NCI-H187 (cell line): ENCODE data around the gene PDZRN4.

Experiments used
- DNase-seq, 2 experiments: peaks; one replicate each; lab custom pipeline; 2025; lab: John Stamatoyannopoulos, UW

Gene PDZRN4

GRCh38 chr12:41362510-41362909 lies 174.4 kb downstream of the PDZRN4 start:
- no peak for DNase-seq

- no peak for DNase-seq
Observed at GRCh38 chr12:41362931-41363330, 174.8 kb downstream of the PDZRN4 start.

DNA sequence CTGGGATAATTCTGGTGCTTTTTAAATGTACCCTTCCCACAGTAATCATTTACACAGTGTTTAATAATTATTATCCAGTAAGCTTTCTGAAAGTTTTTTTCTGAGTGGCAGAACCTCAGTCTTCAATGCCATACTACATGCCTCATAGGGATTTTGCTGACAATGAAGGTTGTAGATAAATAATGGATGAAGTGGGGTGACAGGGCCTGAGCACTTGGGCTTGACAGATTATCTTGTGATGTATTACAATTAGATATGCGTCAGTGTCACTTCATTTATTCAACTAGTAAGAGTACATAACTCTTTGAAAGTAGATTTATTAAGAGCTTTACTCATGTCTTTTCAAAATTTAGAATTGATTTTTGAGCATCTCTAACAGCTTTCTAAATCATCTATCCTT lies 176.1 kb downstream of the PDZRN4 start:
- DNase-seq: no peak

GRCh38 chr12:41365653-41366171 lies 177.6 kb downstream of the PDZRN4 start:
- no peak for DNase-seq

DNA sequence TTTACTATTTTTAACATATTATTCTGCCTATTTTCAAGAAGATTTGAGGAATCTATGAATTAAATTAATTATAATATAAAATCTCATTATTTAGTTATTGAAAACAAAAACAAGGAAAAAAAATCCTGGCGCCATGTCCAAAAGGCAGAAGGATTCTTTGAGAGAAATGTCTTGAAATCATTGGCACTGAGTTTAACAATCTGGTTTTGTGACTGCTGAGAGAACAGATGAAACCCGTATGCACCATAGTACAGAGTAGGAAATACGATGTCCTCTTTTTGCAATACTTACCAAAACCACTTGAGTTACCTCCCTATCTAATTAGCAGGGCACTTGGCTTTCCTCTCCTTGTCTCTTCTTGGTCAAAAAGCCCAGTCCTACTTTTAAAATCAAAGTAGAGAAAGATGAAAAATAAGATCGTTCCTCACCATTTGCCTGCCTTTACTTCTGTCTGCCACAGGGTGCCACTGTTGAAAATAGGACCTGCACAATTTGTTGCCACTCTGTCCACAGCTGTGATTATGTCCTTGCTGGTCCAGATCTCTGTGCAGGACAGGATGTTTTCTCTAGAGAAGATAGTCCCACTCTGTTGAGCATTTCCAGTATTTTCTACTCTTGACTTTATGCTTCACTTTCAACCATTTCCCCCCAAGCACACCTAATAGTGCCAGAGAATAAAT lies 179.7 kb downstream of the PDZRN4 start:
- no peak for DNase-seq

- DNase-seq: no peak
Observed at GRCh38 chr12:41380878-41381277, 192.8 kb downstream of the PDZRN4 start.

DNA sequence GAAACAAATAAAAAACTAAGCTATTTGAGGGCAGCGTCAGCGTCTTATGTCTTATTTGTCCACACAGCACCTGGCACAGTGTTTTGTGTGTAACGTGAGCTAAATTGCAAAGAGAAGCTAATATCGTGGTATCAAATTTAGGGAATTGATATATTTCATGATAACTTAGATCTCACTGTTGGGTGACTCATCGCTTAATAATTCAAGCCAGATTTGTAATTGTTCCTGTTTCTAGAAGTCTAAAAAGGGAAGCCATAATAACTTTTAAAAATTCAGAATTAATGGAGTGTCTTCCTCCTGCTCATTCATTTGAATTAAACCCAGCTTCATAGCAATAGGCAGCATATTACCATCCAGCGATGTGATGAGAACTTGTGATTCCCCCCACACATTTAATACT lies 214.7 kb downstream of the PDZRN4 start:
- no peak for DNase-seq

- no peak for DNase-seq
Observed at GRCh38 chr12:41407232-41407799, 219.2 kb downstream of the PDZRN4 start.

DNA sequence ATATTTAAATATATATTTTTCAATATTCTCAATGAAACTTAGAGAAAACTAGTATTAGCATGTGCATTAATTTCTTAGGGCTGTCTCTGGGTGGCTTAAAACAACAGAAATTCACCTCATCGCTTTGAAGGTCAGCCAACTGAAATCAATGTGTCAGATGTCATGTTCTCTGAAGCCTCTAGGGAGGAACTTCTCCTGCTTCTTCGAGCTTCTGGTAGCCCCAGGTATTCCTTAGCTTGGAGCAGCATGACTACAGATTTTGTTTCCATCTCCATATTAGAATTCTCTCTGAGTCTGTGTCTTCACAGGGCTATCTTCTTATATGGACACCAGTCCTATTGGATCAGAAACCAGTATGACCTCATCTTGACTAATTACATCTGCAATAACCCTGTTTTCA lies 221.5 kb downstream of the PDZRN4 start:
- no peak for DNase-seq

DNA sequence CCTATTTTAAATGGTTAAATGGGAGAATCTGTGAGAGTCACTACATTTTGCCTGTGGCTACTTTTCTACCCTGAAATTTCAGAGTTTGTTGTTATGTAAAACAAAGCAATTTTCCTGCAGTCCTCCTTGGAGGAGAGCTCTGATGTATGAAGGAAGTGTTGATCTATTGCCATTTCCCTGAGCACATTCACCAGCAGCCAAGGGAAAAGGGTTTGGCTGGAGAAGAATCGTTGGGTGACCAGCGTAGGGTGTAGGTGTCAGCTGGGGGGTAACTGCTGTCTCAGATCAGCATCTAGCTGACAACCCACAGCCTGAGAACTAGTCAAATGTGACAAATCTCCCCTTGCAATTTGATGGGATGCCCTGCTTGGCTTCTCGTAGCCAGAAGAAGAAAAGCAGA lies 230.5 kb downstream of the PDZRN4 start:
- DNase-seq: no peak

GRCh38 chr12:41419131-41419893 lies 231.2 kb downstream of the PDZRN4 start:
- DNase-seq: no peak

DNA sequence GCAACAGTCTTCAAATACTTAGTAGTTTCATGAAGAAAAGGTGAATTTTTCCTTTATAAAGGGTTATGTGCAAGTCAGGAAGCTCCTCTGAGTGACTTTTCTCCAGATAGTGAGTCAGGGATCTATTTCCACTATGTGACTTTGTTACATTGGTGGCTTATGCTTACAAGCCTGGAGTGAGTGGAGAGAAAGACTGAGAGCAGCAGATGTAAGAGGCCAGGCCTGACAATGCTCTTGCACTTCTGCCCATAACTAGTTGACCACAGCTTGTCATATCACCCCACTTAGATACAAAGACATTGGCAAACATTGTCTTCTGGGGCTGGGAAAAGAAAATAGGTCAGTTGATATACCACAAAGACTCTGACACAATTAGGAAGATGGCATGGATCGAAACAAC lies 236.5 kb downstream of the PDZRN4 start:
- no peak for DNase-seq

DNA sequence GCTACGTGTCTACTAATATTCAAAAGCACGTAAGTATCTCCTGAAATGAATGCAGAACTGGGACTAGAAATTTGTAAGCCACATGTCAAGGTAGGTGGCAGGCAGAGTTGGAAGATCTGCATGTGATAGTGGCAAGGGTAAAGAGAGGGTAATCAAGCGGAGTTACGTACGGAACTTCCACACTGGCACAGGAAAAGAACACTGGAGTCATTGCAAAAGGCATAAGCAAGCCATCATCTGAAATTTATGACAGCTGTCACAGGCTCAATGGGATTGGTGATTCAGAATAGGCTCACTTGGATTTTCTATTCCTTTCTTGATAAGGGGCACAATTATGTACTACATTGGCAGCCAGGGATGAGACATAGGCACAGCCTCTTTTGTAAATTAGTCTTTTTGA lies 245.3 kb downstream of the PDZRN4 start:
- no peak for DNase-seq

GRCh38 chr12:41436076-41436475 lies 248.0 kb downstream of the PDZRN4 start:
- no peak for DNase-seq

DNA sequence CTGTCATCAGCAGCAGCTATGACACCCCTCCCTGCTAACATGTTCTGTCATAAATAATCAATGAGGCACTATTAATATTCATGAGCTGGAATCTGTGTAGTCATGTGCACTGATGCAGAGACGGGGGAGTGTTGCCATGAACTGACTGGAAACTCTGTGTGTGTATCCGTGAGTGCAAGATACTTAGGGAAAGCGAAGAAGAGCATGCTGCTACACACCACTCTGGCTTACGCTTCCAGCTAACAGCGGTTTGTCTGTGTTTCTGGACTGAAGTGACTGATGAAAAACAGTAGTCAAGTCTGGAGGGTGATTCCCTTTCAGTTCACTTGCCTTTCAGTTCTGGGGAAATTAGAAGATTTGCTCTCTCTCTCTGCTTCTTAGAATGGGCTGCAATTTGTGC lies 249.4 kb downstream of the PDZRN4 start:
- no peak for DNase-seq

- DNase-seq: no peak
Observed at GRCh38 chr12:41438854-41439541, 250.9 kb downstream of the PDZRN4 start.

GRCh38 chr12:41439801-41440200 lies 251.7 kb downstream of the PDZRN4 start:
- DNase-seq: no peak

- no peak for DNase-seq
Observed at GRCh38 chr12:41441180-41441579, 253.1 kb downstream of the PDZRN4 start.

DNA sequence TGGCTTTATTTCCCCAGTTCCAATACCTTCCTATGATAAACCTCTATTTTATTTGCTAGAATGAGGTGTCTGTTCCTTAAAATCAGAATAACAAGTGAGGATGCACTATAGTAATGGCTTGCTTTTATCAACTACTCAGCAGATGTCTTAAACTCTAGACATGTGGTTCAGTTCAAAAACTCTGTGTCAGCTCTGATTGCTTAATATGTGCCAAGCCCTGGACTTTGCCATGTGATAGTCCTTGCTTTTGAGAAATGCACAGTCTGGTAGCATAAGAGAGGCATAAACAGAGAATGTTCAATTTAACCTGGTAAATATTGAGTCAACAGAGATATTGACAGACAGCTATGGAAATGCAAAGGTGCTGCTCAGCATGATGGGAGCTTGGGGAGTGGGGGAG lies 254.8 kb downstream of the PDZRN4 start:
- DNase-seq: no peak

- DNase-seq: no peak
Observed at GRCh38 chr12:41443690-41444089, 255.6 kb downstream of the PDZRN4 start.

DNA sequence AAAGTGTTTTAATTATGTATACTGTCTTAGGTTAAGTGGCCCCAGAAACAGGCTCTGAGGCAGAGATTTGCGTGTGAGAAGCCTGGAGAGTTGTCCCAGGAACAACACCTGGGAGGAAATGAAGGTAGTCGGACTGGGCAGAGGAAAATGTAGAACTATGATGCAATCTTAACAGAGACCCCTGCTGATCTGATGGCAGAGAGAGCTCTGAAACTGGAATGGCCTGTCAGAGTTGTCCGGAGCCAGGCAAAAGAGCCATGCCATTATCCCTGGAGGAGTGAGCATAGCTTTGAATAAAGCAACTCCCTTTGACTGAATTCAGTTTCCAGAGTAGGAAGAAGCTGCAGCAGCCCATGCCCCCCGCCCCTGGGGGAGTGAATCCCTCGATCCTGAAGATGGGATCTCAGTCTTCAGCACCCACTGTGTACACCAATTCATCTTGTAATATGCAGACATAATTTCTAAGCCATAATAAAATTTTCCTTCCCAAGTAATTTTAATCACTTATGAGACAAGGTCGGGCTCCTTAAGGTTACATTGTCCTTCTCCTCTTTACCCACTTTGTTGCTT lies 264.8 kb downstream of the PDZRN4 start:
- no peak for DNase-seq

GRCh38 chr12:41453409-41453808 lies 265.3 kb downstream of the PDZRN4 start:
- no peak for DNase-seq
